ENCODE data around the gene BOD1.
A peak's percentile ranks its signal among the peaks of the same experiment; 100 is the strongest.
"Not testable (repeated sequence)": the region's sequence is repeated elsewhere in the genome, so short reads cannot be mapped to it uniquely, and the experiment has no call there.

Gene BOD1

GRCh38 chr5:173592050-173592669 lies 24.3 kb downstream of the BOD1 start:
- H3K36me3 ChIP-seq (ENCODE audit: control insufficient read depth in 4 of 4, insufficient read depth in 4 of 4, low read length in 3 of 4) = no peaks in the 10 kb centered on the region
- no peak overlapping the region for H3K27ac ChIP-seq (ENCODE audit: insufficient read depth in 1 of 2, low read depth in 1 of 2, low read length in 2 of 2, poor library complexity in 1 of 2, severe bottlenecking in 2 of 2)
- ChIA-PET CTCF (interaction anchor here (1.1 to 1.3 kb wide), 3 partner anchors 8 to 11 kb away, joined by 3 to 5 read pairs (median 4); no protein-coding TSS in a partner anchor), POLR2A (no interaction called here)
- no peaks in the 10 kb centered on the region for H3K27me3 ChIP-seq (replicated peaks in 2 of 5; ENCODE audit: control insufficient read depth in 4 of 5, insufficient read depth in 5 of 5, low read length in 4 of 5)
- no peaks in the 10 kb centered on the region for H3K4me1 ChIP-seq (ENCODE audit: control extremely low read depth in 1 of 4, control insufficient read depth in 4 of 4, insufficient read depth in 4 of 4, low read length in 3 of 4)
- H3K9me3 ChIP-seq (ENCODE audit: control extremely low read depth in 1 of 5, control insufficient read depth in 4 of 5, insufficient read depth in 2 of 5, low read depth in 1 of 5, low read length in 4 of 5) = peaks cover 2 to 36% (median 16%) of the 10 kb centered on the region in 5 experiments
- peak; percentile 26 to 57 (median 54) for DNase-seq
- peak overlapping the region in 1 of 7 experiments; percentile 28 for H3K4me3 ChIP-seq (ENCODE audit: control insufficient read depth in 1 of 7, extremely low read depth in 1 of 7, insufficient read depth in 4 of 7, low read depth in 2 of 7, low read length in 6 of 7)
- 100% methylated on average over 1 of the region's 2 CpGs for WGBS (ENCODE audit: insufficient coverage)

GRCh38 chr5:173591056-173591514 lies 25.4 kb downstream of the BOD1 start:
- CTCF ChIA-PET = interaction anchor here (1.1 to 1.3 kb wide), 2 partner anchors 7 to 12 kb away, joined by 3 to 4 read pairs; no protein-coding TSS in a partner anchor
- POLR2A ChIA-PET = no interaction called here
- no peaks in the 10 kb centered on the region for H3K4me1 ChIP-seq (ENCODE audit: control extremely low read depth in 1 of 4, control insufficient read depth in 4 of 4, insufficient read depth in 4 of 4, low read length in 3 of 4)
- 98% methylated on average over 8 of the region's 11 CpGs for WGBS (ENCODE audit: insufficient coverage)
- H3K36me3 ChIP-seq (ENCODE audit: control insufficient read depth in 4 of 4, insufficient read depth in 4 of 4, low read length in 3 of 4) = no peaks in the 10 kb centered on the region
- no peak overlapping the region for H3K27ac ChIP-seq (ENCODE audit: insufficient read depth in 1 of 2, low read depth in 1 of 2, low read length in 2 of 2, poor library complexity in 1 of 2, severe bottlenecking in 2 of 2)
- no peak for DNase-seq
- no peaks in the 10 kb centered on the region for H3K27me3 ChIP-seq (replicated peaks in 2 of 5; ENCODE audit: control insufficient read depth in 4 of 5, insufficient read depth in 5 of 5, low read length in 4 of 5)
- peaks cover 2 to 41% (median 19%) of the 10 kb centered on the region in 5 experiments for H3K9me3 ChIP-seq (ENCODE audit: control extremely low read depth in 1 of 5, control insufficient read depth in 4 of 5, insufficient read depth in 2 of 5, low read depth in 1 of 5, low read length in 4 of 5)
- no peak overlapping the region for H3K4me3 ChIP-seq (ENCODE audit: control insufficient read depth in 1 of 7, extremely low read depth in 1 of 7, insufficient read depth in 4 of 7, low read depth in 2 of 7, low read length in 6 of 7)

GRCh38 chr5:173590436-173591055 lies 25.9 kb downstream of the BOD1 start:
- Histone ChIP-seq H3K27ac (ENCODE audit: insufficient read depth in 1 of 2, low read depth in 1 of 2, low read length in 2 of 2, poor library complexity in 1 of 2, severe bottlenecking in 2 of 2) (no peak overlapping the region), H3K27me3 (replicated peaks in 2 of 5; ENCODE audit: control insufficient read depth in 4 of 5, insufficient read depth in 5 of 5, low read length in 4 of 5) (no peaks in the 10 kb centered on the region), H3K9me3 (ENCODE audit: control extremely low read depth in 1 of 5, control insufficient read depth in 4 of 5, insufficient read depth in 2 of 5, low read depth in 1 of 5, low read length in 4 of 5) (peaks cover 2 to 46% (median 23%) of the 10 kb centered on the region in 5 experiments), H3K4me1 (ENCODE audit: control extremely low read depth in 1 of 4, control insufficient read depth in 4 of 4, insufficient read depth in 4 of 4, low read length in 3 of 4) (no peaks in the 10 kb centered on the region), H3K36me3 (ENCODE audit: control insufficient read depth in 4 of 4, insufficient read depth in 4 of 4, low read length in 3 of 4) (no peaks in the 10 kb centered on the region), H3K4me3 (ENCODE audit: control insufficient read depth in 1 of 7, extremely low read depth in 1 of 7, insufficient read depth in 4 of 7, low read depth in 2 of 7, low read length in 6 of 7) (no peak overlapping the region)
- CTCF ChIA-PET = interaction anchor here (1.1 kb wide), 1 partner anchor 335 kb away, joined by 3 read pairs; no protein-coding TSS in a partner anchor
- no peak for DNase-seq
- 100% methylated on average over 6 of the region's 8 CpGs for WGBS (ENCODE audit: insufficient coverage)
- POLR2A ChIA-PET = no interaction called here

- no CpG with 5 or more reads among the region's 3 CpGs for WGBS (ENCODE audit: insufficient coverage)
- CTCF ChIA-PET; H3K27me3 ChIP-seq (replicated peaks in 2 of 5; ENCODE audit: control insufficient read depth in 4 of 5, insufficient read depth in 5 of 5, low read length in 4 of 5); H3K36me3 ChIP-seq (ENCODE audit: control insufficient read depth in 4 of 4, insufficient read depth in 4 of 4, low read length in 3 of 4); H3K4me3 ChIP-seq (ENCODE audit: control insufficient read depth in 1 of 7, extremely low read depth in 1 of 7, insufficient read depth in 4 of 7, low read depth in 2 of 7, low read length in 6 of 7); POLR2A ChIA-PET; DNase-seq; H3K27ac ChIP-seq (ENCODE audit: insufficient read depth in 1 of 2, low read depth in 1 of 2, low read length in 2 of 2, poor library complexity in 1 of 2, severe bottlenecking in 2 of 2); H3K4me1 ChIP-seq (ENCODE audit: control extremely low read depth in 1 of 4, control insufficient read depth in 4 of 4, insufficient read depth in 4 of 4, low read length in 3 of 4): not testable (repeated sequence)
- H3K9me3 ChIP-seq (ENCODE audit: control extremely low read depth in 1 of 5, control insufficient read depth in 4 of 5, insufficient read depth in 2 of 5, low read depth in 1 of 5, low read length in 4 of 5) = peaks cover 0 to 23% (median 8%) of the 10 kb centered on the region in 5 experiments
Measured at GRCh38 chr5:173586133-173586532, 30.3 kb downstream of the BOD1 start.

- H3K4me3 ChIP-seq (ENCODE audit: control insufficient read depth in 1 of 7, extremely low read depth in 1 of 7, insufficient read depth in 4 of 7, low read depth in 2 of 7, low read length in 6 of 7) = no peak overlapping the region
- H3K27me3 ChIP-seq (replicated peaks in 2 of 5; ENCODE audit: control insufficient read depth in 4 of 5, insufficient read depth in 5 of 5, low read length in 4 of 5) = peaks cover 0 to 4% (median 2%) of the 10 kb centered on the region in 5 experiments
- CTCF ChIA-PET = interaction anchor here (0.9 to 1.3 kb wide), 3 partner anchors 8 to 35 kb away, joined by 3 read pairs; no protein-coding TSS in a partner anchor
- POLR2A ChIA-PET = no interaction called here
- peaks cover 0 to 22% (median 13%) of the 10 kb centered on the region in 5 experiments for H3K9me3 ChIP-seq (ENCODE audit: control extremely low read depth in 1 of 5, control insufficient read depth in 4 of 5, insufficient read depth in 2 of 5, low read depth in 1 of 5, low read length in 4 of 5)
- H3K4me1 ChIP-seq (ENCODE audit: control extremely low read depth in 1 of 4, control insufficient read depth in 4 of 4, insufficient read depth in 4 of 4, low read length in 3 of 4) = no peaks in the 10 kb centered on the region
- WGBS (ENCODE audit: insufficient coverage) = 88% methylated on average over 2 of the region's 2 CpGs
- DNase-seq = no peak
- no peak overlapping the region for H3K27ac ChIP-seq (ENCODE audit: insufficient read depth in 1 of 2, low read depth in 1 of 2, low read length in 2 of 2, poor library complexity in 1 of 2, severe bottlenecking in 2 of 2)
- H3K36me3 ChIP-seq (ENCODE audit: control insufficient read depth in 4 of 4, insufficient read depth in 4 of 4, low read length in 3 of 4) = no peaks in the 10 kb centered on the region
Measured at GRCh38 chr5:173583346-173583745, 33.1 kb downstream of the BOD1 start.

- WGBS (ENCODE audit: insufficient coverage) = 89% methylated on average over 8 of the region's 12 CpGs
- ChIA-PET POLR2A (no interaction called here), CTCF (interaction anchor here (0.9 to 1.8 kb wide), 3 partner anchors 9 to 12 kb away, joined by 4 to 5 read pairs (median 5); no protein-coding TSS in a partner anchor)
- H3K4me1 ChIP-seq (ENCODE audit: control extremely low read depth in 1 of 4, control insufficient read depth in 4 of 4, insufficient read depth in 4 of 4, low read length in 3 of 4) = no peaks in the 10 kb centered on the region
- peaks cover 0 to 23% (median 13%) of the 10 kb centered on the region in 5 experiments for H3K9me3 ChIP-seq (ENCODE audit: control extremely low read depth in 1 of 5, control insufficient read depth in 4 of 5, insufficient read depth in 2 of 5, low read depth in 1 of 5, low read length in 4 of 5)
- DNase-seq = no peak
- H3K4me3 ChIP-seq (ENCODE audit: control insufficient read depth in 1 of 7, extremely low read depth in 1 of 7, insufficient read depth in 4 of 7, low read depth in 2 of 7, low read length in 6 of 7) = no peak overlapping the region
- no peaks in the 10 kb centered on the region for H3K36me3 ChIP-seq (ENCODE audit: control insufficient read depth in 4 of 4, insufficient read depth in 4 of 4, low read length in 3 of 4)
- H3K27me3 ChIP-seq (replicated peaks in 2 of 5; ENCODE audit: control insufficient read depth in 4 of 5, insufficient read depth in 5 of 5, low read length in 4 of 5) = peaks cover 0 to 4% (median 2%) of the 10 kb centered on the region in 5 experiments
- no peak overlapping the region for H3K27ac ChIP-seq (ENCODE audit: insufficient read depth in 1 of 2, low read depth in 1 of 2, low read length in 2 of 2, poor library complexity in 1 of 2, severe bottlenecking in 2 of 2)
Measured at GRCh38 chr5:173582216-173583111, 34.0 kb downstream of the BOD1 start.
